CD4-positive, alpha-beta T cell treated with Interleukin-6 for 4 hours (primary cell): Measurements from ENCODE around the gene SLC26A1.

Experiments used
- DNase-seq: peaks from one replicate; pipeline ENCODE4 v3.0.0-alpha.2; 2020; ENCODE audit warnings: mixed read lengths

Gene SLC26A1

DNA sequence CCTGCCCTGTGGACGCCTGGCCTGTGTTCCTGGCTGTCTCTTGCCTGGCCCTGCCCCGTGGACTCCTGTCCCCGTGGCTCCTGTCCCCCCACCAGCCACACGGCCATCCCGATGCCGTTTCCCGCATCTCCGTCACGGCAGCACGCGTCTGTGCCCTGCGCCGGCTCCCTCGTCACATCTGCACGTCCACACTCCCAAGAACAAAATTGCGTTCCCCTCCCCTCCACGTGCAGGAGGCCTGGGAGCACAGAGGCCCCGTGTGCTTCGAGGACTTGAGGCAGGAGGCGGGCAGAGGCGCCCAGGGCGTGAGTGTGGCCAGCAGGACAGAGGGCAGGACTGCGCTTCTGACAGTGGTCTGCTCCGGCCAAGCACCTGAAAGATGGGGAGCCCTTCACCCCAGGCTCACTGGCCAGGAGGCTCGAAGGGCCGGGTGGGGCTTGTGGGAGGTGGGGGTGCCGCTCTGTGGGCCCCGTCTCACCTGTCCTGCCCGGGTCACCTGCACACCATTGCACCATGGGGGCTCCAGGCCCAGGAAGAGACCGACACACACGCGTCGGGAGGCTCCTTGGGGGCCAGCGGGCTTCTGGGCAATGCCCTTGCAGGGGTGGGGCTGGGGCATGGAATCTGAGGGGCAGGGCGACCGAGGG lies 35.5 kb upstream of the SLC26A1 start:
- no peak for DNase-seq

DNA sequence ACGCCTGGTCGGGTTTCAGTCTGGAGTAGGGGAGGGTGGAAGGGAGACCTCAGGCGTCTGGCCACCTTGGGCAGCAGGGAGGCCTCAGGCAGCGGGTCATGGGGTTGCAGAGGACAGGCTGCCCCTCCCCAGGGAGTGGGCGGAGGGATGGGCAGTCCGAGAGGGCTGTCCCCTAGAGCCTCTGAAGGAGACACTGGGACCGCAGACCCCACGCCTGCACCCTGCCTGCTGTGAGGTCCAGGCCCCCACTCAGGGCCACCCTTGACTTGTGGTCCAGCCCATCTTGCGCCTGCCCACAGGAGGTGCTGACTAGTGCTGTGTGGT lies 34.7 kb upstream of the SLC26A1 start:
- DNase-seq = no peak

DNA sequence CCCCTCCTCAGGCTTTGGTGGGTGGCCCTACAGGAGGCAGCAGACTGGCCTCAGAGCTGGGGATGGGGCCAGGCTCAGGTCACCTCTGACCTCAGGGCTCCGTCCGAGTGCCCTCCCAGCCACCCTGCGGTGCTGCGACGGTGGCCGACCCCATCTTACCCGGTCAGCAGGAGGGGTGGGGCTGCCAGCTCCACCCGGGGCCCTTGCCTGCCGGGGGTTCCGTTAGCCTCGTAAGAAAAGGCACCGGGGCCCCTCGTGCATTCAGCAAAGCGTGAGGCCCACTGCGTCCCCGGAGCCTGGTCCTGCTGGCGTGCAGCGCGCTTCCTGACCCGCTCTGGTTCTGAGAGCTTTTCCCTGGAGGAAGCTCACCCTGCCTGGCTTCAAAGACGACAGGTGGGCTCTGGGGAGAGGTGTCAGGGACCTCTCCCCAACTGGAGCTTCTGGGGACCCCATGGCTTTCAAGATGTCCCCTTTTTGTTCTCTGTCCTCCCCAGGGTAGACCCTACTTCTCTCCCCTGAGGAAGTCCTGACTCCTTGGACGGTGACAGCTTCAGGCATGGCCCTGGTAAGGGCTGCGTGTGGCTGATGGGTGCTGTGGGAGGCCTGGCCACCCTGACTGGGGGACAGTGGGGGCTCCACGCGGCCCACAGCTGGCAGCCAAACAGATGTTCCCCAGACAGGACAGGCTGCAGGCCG lies 34.2 kb upstream of the SLC26A1 start:
- DNase-seq = no peak

GRCh38 chr4:1026115-1026514 lies 32.9 kb upstream of the SLC26A1 start:
- DNase-seq = no peak

GRCh38 chr4:1024882-1025545 lies 31.8 kb upstream of the SLC26A1 start:
- no peak for DNase-seq

DNA sequence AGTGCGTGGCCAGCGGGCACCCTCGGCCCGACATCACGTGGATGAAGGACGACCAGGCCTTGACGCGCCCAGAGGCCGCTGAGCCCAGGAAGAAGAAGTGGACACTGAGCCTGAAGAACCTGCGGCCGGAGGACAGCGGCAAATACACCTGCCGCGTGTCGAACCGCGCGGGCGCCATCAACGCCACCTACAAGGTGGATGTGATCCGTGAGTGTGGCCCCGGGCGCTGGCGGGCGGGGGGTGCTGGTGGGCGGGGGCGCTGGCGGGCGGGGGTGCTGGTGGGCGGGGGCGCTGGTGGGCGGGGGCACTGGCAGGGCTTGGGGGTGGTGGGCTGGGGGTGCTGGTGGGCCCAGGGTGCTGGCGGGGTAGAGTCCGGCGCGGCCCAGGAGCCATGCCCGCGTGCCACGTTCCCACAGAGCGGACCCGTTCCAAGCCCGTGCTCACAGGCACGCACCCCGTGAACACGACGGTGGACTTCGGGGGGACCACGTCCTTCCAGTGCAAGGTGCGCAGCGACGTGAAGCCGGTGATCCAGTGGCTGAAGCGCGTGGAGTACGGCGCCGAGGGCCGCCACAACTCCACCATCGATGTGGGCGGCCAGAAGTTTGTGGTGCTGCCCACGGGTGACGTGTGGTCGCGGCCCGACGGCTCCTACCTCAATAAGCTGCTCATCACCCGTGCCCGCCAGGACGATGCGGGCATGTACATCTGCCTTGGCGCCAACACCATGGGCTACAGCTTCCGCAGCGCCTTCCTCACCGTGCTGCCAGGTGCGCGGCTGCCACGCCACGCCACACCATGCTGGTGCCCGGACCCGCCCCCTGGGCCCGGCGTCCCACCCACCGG lies 30.9 kb upstream of the SLC26A1 start:
- DNase-seq = no peak

- DNase-seq = no peak
Observed at GRCh38 chr4:1023075-1023640, 30.0 kb upstream of the SLC26A1 start.

GRCh38 chr4:1022739-1023066 lies 29.5 kb upstream of the SLC26A1 start:
- no peak for DNase-seq

DNA sequence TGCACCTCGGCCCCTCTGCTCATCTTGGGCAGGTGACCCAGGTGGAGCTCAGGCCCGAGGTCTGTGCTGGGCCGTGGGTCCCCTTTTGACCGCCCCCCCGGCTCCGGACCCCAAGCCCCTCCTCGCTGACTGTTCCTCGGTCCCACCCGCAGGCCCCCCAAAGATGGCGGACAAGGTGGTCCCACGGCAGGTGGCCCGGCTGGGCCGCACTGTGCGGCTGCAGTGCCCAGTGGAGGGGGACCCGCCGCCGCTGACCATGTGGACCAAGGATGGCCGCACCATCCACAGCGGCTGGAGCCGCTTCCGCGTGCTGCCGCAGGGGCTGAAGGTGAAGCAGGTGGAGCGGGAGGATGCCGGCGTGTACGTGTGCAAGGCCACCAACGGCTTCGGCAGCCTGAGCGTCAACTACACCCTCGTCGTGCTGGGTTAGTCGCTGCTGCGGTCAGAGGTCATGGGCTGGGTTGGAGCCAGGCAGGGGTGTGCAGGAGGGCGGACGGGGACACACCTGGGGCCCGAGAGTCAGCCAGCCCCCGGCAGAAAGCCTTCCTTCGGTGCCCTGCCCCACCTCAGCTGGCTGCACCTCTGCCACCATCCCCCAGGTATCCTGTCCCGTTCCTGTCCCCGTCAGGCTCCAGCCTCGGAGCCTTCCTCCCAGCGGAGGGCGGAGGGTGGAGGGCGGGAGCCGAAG lies 29.0 kb upstream of the SLC26A1 start:
- no peak for DNase-seq

DNA sequence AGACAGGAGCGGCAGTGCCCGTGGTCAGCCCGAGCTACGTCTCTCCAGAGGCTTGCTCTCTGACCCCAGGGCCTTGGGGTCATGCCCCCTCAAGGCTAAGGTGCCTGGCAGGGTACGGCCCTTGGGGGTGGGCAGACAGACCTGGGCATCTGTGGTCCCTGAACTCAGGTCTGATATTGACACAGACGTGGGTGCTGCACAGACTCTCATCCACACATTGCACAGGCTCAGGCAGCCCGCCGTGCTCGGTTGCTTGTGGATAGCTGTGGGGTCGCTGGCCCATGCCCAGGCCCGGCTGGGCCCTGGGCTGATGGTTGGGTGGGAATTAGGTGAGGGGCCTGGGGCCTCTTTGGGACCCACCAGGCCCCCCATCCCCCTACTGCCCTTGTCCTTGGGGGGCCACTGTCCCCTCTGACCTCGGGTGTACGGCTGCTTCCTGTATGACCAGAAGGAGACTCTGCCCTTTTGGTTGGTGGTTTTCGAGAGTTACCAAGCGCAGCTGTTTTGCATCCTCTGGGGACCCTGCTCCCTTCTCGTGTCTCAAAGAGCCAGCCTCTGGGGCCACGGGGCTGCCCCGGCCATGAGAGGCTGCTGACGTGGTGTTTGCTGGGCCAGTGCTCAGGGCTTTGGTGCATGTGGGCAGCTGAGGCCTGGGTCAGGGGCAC lies 28.3 kb upstream of the SLC26A1 start:
- DNase-seq = no peak

GRCh38 chr4:1019729-1020470 lies 26.7 kb upstream of the SLC26A1 start:
- no peak for DNase-seq

GRCh38 chr4:1019320-1019719 lies 26.1 kb upstream of the SLC26A1 start:
- no peak for DNase-seq

DNA sequence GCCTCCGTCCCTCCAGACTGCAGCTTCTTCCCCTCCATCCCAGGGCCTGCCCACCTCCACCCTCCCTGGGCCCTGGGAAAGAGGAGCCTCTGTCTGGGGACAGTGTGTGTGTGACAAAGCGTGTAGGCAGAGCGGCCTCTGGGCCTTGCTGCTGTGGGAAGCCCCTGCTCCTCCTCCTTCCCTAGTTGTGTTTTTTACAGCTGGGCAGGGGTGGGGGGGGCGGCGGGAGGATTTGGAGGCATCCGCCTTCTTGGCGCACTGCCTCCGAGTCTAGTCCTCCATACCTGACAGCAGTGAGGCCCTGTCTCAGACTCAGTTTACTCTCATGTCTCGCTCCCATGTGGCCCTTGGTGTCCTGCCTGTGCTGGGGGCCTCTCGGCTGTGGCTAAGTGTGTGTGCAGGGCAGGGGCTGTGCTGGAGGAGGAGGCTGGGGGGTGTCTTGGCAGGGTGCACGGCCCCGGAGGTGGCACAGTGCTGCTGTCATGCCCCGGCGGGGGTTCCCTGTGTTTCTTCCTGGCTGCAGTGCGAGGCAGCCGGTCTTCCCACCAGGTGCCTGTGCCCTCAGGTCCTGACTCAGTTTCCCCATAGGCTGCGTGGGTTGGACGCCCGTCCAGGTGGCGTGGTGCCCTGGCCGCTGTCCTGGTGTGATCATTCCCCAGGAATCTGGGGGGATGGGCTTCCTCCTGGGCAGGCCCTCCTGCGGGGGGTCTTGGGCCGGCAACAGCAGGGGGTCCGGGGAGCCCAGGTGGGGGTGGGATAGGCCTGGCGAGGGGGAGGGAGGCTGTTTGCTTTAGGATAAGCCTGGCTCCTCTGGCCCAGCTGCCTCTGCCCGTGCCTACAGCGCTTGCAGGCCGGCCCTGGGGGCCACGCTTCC lies 25.2 kb upstream of the SLC26A1 start:
- no peak for DNase-seq

- DNase-seq = no peak
Observed at GRCh38 chr4:1017706-1018105, 24.5 kb upstream of the SLC26A1 start.

- DNase-seq = no peak
Observed at GRCh38 chr4:1017211-1017610, 24.0 kb upstream of the SLC26A1 start.

DNA sequence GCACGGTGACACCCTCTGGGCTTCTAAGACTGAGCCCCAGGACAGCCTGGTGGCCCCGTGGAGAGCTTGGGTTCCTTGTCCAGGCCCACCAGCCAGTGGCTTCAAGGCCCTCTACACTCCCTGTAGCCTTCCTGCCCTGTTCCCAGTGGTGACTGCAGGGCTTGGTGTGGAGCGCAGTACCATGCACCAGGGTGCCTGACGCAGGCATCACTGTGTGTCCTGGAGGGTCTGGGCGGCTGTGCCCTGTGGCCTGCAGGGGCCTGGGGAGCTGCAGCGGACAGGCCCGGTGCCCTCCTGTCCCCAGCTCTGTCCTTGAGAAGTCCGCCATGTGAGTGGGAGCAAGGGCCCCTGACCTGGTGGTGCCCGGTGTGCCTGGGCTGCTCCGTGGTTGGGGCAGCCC lies 22.5 kb upstream of the SLC26A1 start:
- DNase-seq = no peak

DNA sequence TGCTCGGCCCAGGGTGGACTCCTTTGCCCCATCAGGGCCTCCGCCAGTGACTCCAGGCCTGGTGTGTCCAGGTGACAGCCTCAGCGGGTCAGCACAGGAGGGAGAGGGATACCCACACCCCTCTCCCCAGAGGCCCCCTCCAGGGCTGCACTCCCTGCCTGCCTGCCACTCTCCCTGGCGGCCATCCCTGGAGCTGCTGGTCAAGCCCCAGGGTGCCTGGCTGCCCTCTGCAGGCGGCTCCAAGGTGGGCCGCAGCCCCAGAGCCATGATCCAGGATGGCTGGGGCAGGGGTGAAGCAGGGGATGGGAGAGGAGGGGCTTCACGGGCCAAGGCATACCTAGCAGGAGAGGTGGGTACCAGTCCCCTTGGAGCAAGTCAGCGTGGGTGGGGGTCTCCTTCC lies 22.0 kb upstream of the SLC26A1 start:
- no peak for DNase-seq

DNA sequence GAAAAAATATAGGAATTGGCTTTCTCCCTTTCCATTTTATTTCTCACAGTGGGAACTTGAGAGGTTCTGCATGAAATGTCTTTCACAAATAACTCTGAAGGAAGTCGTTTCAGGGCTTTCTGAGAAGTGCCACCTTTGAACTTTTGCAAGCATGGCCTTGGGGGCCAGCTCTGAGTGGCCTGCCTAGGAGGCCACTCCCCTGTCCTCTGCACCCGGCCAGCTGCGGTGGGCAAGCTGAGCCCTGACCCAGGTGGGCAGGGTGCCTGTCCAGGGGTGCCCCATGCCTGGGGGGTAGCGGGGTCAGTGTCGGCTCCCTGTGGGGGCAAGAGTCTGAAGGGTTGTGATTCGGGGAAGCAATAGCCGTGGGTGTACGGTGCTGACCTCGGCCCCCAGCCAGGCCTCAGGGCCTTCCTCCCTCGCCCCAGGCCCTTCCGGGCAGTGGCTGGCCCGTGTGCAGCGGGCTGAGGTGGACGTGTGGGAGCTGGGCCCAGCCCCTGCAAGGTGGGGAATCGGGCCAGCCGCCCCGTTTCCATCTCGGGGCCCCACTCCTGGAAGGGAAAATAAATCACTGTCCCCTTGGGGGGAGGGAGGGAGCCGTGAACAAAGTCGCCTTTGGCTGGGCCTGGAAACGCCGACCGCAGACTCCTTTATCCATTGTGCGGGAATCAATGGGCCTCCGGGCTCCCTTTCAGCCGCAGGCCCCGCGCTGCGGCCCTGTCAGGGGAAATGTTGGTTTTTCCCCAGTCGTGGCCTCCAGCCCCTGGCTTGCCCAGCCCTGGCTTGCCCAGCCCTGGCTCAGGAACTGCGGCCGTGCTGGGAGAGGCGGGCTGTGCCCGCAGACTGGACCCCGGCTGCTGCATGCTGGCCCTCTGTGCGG lies 21.3 kb upstream of the SLC26A1 start:
- no peak for DNase-seq
